Stomach (tissue), 9 donors: ENCODE results near the gene CACNA1G. TPM values are rescaled to one million over a fixed set of nuclear protein-coding genes. Genes with fewer than 3 reads are reported as not detected.

Source experiments
- DNase-seq, 2 donors: peaks; one replicate each; pipeline versions ENCODE4 v3.0.0 to v3.0.0-alpha.2; 2013 to 2019
- H3K27ac ChIP-seq, 5 donors: fragments of 200-600 bp in 4 of 5; sonication (generic) in 4 of 5; one replicate each; pipeline ENCODE4 v1.5.1; 2013 to 2019; ENCODE audit warnings: mild to moderate bottlenecking in 1 of 5, moderate library complexity in 1 of 5
- H3K27me3 ChIP-seq, 3 donors: fragments of 200-600 bp; sonication (generic); one replicate each; pipeline ENCODE4 v1.5.1; 2017 to 2019; ENCODE audit warnings: mixed run types in 1 of 3
- H3K36me3 ChIP-seq, 4 donors: fragments of 200-600 bp; sonication (generic); 1 replicate in 3 of 4; 2 replicates in 1 of 4; pipeline ENCODE4 v1.5.1; 2016 to 2019
- H3K4me1 ChIP-seq, 4 donors: fragments of 200-600 bp; sonication (generic); one replicate each; pipeline ENCODE4 v1.5.1; 2016 to 2019
- H3K4me3 ChIP-seq, 4 donors: fragments of 200-600 bp; sonication (generic) in 3 of 4; one replicate each; pipeline ENCODE4 v1.5.1; 2016 to 2019; ENCODE audit warnings: mild to moderate bottlenecking in 1 of 4
- H3K9me3 ChIP-seq, 4 donors: fragments of 200-600 bp; sonication (generic); one replicate each; pipeline ENCODE4 v1.5.1; 2016 to 2019
- CTCF ChIP-seq, 7 experiments: fragments of 450-650 bp in 4 of 7; fragments of 200-600 bp in 3 of 7; sonication (generic) in 3 of 7; IDR thresholded peaks; one replicate each; pipeline ENCODE4 v1.5.1; 2016 to 2019; ENCODE audit warnings: antibody characterized with exemption in 7 of 7, control low read depth in 2 of 7, mild to moderate bottlenecking in 1 of 7
- EP300 ChIP-seq: sonication (generic); formaldehyde crosslinking; IDR thresholded peaks from one replicate; pipeline ENCODE4 v1.6.1; 2017; ENCODE audit warnings: antibody characterized with exemption
- POLR2A ChIP-seq, 4 donors: fragments of 450-650 bp; IDR thresholded peaks; one replicate each; pipeline ENCODE4 v1.6.1; 2016; ENCODE audit warnings: antibody characterized with exemption in 4 of 4, control low read depth in 2 of 4, mild to moderate bottlenecking in 1 of 4, moderate library complexity in 1 of 4
- POLR2AphosphoS5 ChIP-seq, 3 donors: sonication (generic); formaldehyde crosslinking; IDR thresholded peaks; one replicate each; pipeline ENCODE4 v1.6.1; 2016; ENCODE audit warnings: antibody characterized with exemption in 3 of 3
- WGBS, 5 donors: extraction: QIAGEN DNeasy Blood & Tissue Kit in 3 of 5; methylation state at CpG; one replicate each; pipeline versions ENCODE4 v1.1.5 to v1.1.7; 2013 to 2018; 5-methylcytosine and 5-hydroxymethylcytosine counted together
- intact Hi-C: fragments of 100-400 bp; cut with DNase I; formaldehyde crosslinking; loops from one replicate; pipeline ENCODE4 v1.15.1; 2023; ENCODE audit warnings: low total_unique reads
- polyA plus RNA-seq, 3 donors: library from polyadenylated mRNA; stranded (reverse); fragments of 200-250 nt; gene quantifications; one replicate each; pipeline ENCODE4 v1.2.3, GENCODE V29; 2013
- total RNA-seq, 5 donors: library from RNA; depleted of rRNA; stranded (reverse); fragments of >200 nt; gene quantifications; one replicate each; pipeline versions ENCODE4 v1.1.0 to v1.2.3, GENCODE V29; 2014 to 2016
- donor health status: healthy with polysubstance abuse.
- donor health status: Bipolar disorder and iron deficiency.
- donor health status: healthy.

Gene CACNA1G
- total and polyA plus RNA-seq, 8 donors: 0.06 to 3.7 (median 1.1) TPM; not detected in 4

GRCh38 chr17:50635982-50636803 lies 75.7 kb downstream of the CACNA1G start:
- Histone ChIP-seq H3K9me3 (no peaks in the 10 kb centered on the region), H3K36me3 (no peaks in the 10 kb centered on the region), H3K27me3 (peaks cover 0 to 35% (median 12%) of the 10 kb centered on the region in 3 donors), H3K4me1 (peaks cover 65 to 86% (median 71%) of the 10 kb centered on the region in 4 donors), H3K27ac (peak overlapping the region; percentile 72 to 89 (median 88)), H3K4me3 (peak overlapping the region in 3 of 4 donors; percentile 51 to 63 (median 62))
- peak; percentile 56 to 63 for DNase-seq
- peak in 1 of 3 donors; percentile 7 for TF ChIP-seq POLR2AphosphoS5 (IDR thresholded peaks at IDR 0.05)
- TF ChIP-seq EP300: no peak
- intact Hi-C loops: no loop called here
- 41 to 72% (median 46%) methylated on average over 9 of the region's 9 CpGs for WGBS, 5 donors

- 75 to 89% (median 84%) methylated on average over 7 of the region's 7 CpGs for WGBS, 5 donors
- intact Hi-C loops: no loop called here
- Histone ChIP-seq H3K4me3 (peak overlapping the region in 2 of 4 donors; percentile 51 to 62), H3K27ac (peak overlapping the region in 4 of 5 donors; percentile 86 to 89 (median 88)), H3K4me1 (peaks cover 67 to 86% (median 74%) of the 10 kb centered on the region in 4 donors), H3K9me3 (no peaks in the 10 kb centered on the region), H3K27me3 (peaks cover 0 to 35% (median 12%) of the 10 kb centered on the region in 3 donors), H3K36me3 (no peaks in the 10 kb centered on the region)
- no peak for DNase-seq
- TF ChIP-seq POLR2AphosphoS5 (IDR thresholded peaks at IDR 0.05): no peak
- TF ChIP-seq EP300: no peak
- TF ChIP-seq POLR2A (IDR thresholded peaks at IDR 0.05): no peak
- TF ChIP-seq CTCF (IDR thresholded peaks at IDR 0.05): no peak
These were observed 76.3 kb downstream of the CACNA1G start for GRCh38 chr17:50636804-50637195.

GRCh38 chr17:50637829-50638605 lies 77.5 kb downstream of the CACNA1G start:
- 56 to 88% (median 71%) methylated on average over 7 of the region's 7 CpGs for WGBS, 5 donors
- Histone ChIP-seq H3K4me1 (peaks cover 75 to 95% (median 80%) of the 10 kb centered on the region in 4 donors), H3K9me3 (no peaks in the 10 kb centered on the region), H3K4me3 (no peak overlapping the region), H3K27ac (peak overlapping the region; percentile 75 to 89 (median 88)), H3K27me3 (peaks cover 0 to 35% (median 12%) of the 10 kb centered on the region in 3 donors), H3K36me3 (peaks cover 0 to 5% (median 0%) of the 10 kb centered on the region in 4 donors)
- intact Hi-C loops: no loop called here
- no peak for DNase-seq
- no peak for TF ChIP-seq CTCF (IDR thresholded peaks at IDR 0.05)

- peaks cover 75 to 92% (median 80%) of the 10 kb centered on the region in 4 donors for H3K4me1 ChIP-seq
- H3K36me3 ChIP-seq: peaks cover 0 to 5% (median 0%) of the 10 kb centered on the region in 4 donors
- peaks cover 0 to 31% (median 12%) of the 10 kb centered on the region in 3 donors for H3K27me3 ChIP-seq
- peak overlapping the region; percentile 75 to 89 (median 88) for H3K27ac ChIP-seq
- H3K4me3 ChIP-seq: no peak overlapping the region
- no peak for TF ChIP-seq POLR2A (IDR thresholded peaks at IDR 0.05)
- no peak for TF ChIP-seq CTCF (IDR thresholded peaks at IDR 0.05)
- TF ChIP-seq POLR2AphosphoS5 (IDR thresholded peaks at IDR 0.05): no peak
- TF ChIP-seq EP300: no peak
- H3K9me3 ChIP-seq: no peaks in the 10 kb centered on the region
- WGBS, 5 donors: 9 to 65% (median 61%) methylated on average over 1 to 2 of the region's 2 CpGs
- DNase-seq: no peak
- intact Hi-C loops: no loop called here
These were observed 78.1 kb downstream of the CACNA1G start for GRCh38 chr17:50638606-50638965.
